ENCODE measurements around the gene BHLHE41. TPM values are rescaled to one million over a fixed set of nuclear protein-coding genes. Genes with fewer than 3 reads are reported as not detected.

Gene BHLHE41
- total and polyA plus RNA-seq, 2 of the 8 experiments (the other 6 are each of a cell fraction or from before 2014, with no cell fraction given): 1.1 to 3.4 TPM

- TF ChIP-seq CHD7 (IDR thresholded peaks at IDR 0.05; ENCODE audit: insufficient replicate concordance, low read length) (no peak), KDM5A (IDR thresholded peaks at IDR 0.05; ENCODE audit: low read length) (no peak), RBBP5 (IDR thresholded peaks at IDR 0.05; ENCODE audit: borderline replicate concordance, low read depth, low read length) (no peak), CHD1 (IDR thresholded peaks at IDR 0.05; ENCODE audit: low read depth, low read length) (no peak), CHD2 (IDR thresholded peaks at IDR 0.05; ENCODE audit: low read length) (no peak), USF2 (IDR thresholded peaks at IDR 0.05; ENCODE audit: low read length) (no peak), CTCF (IDR thresholded peaks at IDR 0.05; ENCODE audit: control extremely low read depth in 1 of 3, insufficient read depth in 1 of 3, low read depth in 1 of 3, low read length in 3 of 3) (no peak), SP1 (IDR thresholded peaks at IDR 0.05; ENCODE audit: low read depth, low read length) (no peak), SP2 (IDR thresholded peaks at IDR 0.05; ENCODE audit: low read length) (no peak)
Observed at GRCh38 chr12:26164118-26164517, 39.3 kb upstream of the BHLHE41 start (continued).

All from H1 (cell line).